HepG2 (cell line): ENCODE results near the gene SFR1.

Experiments used
- CTCF ChIP-seq: sonication (generic); formaldehyde crosslinking; IDR thresholded peaks from 2 replicates; pipeline ENCODE4 v1.5.0; 2020; ENCODE audit warnings: mild to moderate bottlenecking, missing genetic modification reagents, moderate library complexity
- HNRNPH1 ChIP-seq: fragments of 200-400 bp; formaldehyde crosslinking; optimal IDR thresholded peaks from 2 replicates; pipeline ENCODE3; 2017; ENCODE audit warnings: mild to moderate bottlenecking, low read depth, low read length
- NFIC ChIP-seq: IDR thresholded peaks from 2 replicates; pipeline ENCODE4 v1.6.1; 2012; ENCODE audit warnings: mild to moderate bottlenecking, low read length, inconsistent platforms
- RAD21 ChIP-seq: fragments of 450-650 bp; formaldehyde crosslinking; IDR thresholded peaks from 2 replicates; pipeline ENCODE4 v1.5.0; 2020; ENCODE audit warnings: mild to moderate bottlenecking
- RARA ChIP-seq: IDR thresholded peaks from 2 replicates; pipeline ENCODE4 v1.6.1; 2016; ENCODE audit warnings: missing genetic modification reagents, missing compliant biosample characterization
- ZNF605 ChIP-seq: sonication (generic); formaldehyde crosslinking; IDR thresholded peaks from 2 replicates; pipeline ENCODE4 v1.8.0; 2022; ENCODE audit warnings: mild to moderate bottlenecking, missing genetic modification reagents
- ZNF746 ChIP-seq: sonication (generic); formaldehyde crosslinking; IDR thresholded peaks from 2 replicates; pipeline ENCODE4 v1.8.0; 2022; ENCODE audit warnings: mild to moderate bottlenecking, missing genetic modification reagents
- ZNF83 ChIP-seq: sonication (generic); formaldehyde crosslinking; IDR thresholded peaks from 2 replicates; pipeline ENCODE4 v1.4.0; 2020; ENCODE audit warnings: missing genetic modification reagents, mild to moderate bottlenecking, borderline replicate concordance

- no peak for TF ChIP-seq NFIC
- no peak for TF ChIP-seq ZNF746 (CRISPR knock-in tag)
- no peak for TF ChIP-seq CTCF (CRISPR knock-in tag)
- no peak for TF ChIP-seq RARA (CRISPR knock-in tag)
- no peak for TF ChIP-seq RAD21
- no peak for TF ChIP-seq HNRNPH1
- TF ChIP-seq ZNF605, result no peak
- TF ChIP-seq ZNF83 (CRISPR knock-in tag), result no peak
Measured at GRCh38 chr10:104142081-104142480, 20.1 kb downstream of the SFR1 start.
